AG04449 (cell line): ENCODE data around the gene DMXL1.
"Not testable (repeated sequence)": the region's sequence is repeated elsewhere in the genome, so short reads cannot be mapped to it uniquely, and the experiment has no call there.

Experiments used
- CTCF ChIA-PET: fragments of 350-600 bp; formaldehyde crosslinking; extraction: SDS; loops from one replicate; lab custom pipeline; 2021; ENCODE audit warnings: antibody characterized with exemption; lab: Yijun Ruan, JAX
- POLR2A ChIA-PET: fragments of 400-600, 350-600 bp; formaldehyde crosslinking; extraction: SDS; loops from one replicate; lab custom pipeline; 2020; ENCODE audit warnings: antibody characterized with exemption, inconsistent platforms; lab: Yijun Ruan, JAX
- DNase-seq: peaks from one replicate; pipeline ENCODE4 v3.0.0-alpha.2; 2010; ENCODE audit warnings: low read depth, low spot score
- H3K4me3 ChIP-seq: 2 replicates; pipeline ENCODE4 v1.5.1; 2011; ENCODE audit warnings: low read depth, mild to moderate bottlenecking, control low read depth, low read length
- CTCF ChIP-seq: IDR thresholded peaks from one replicate; pipeline ENCODE4 v1.5.1; 2011; ENCODE audit warnings: mild to moderate bottlenecking, moderate library complexity, low read length, control low read depth, inconsistent platforms; ENCODE audit not compliant: insufficient read depth; ENCODE audit errors: missing control alignments

DMXL1 gene

GRCh38 chr5:119238265-119239118, 167.6 kb downstream of the DMXL1 start:
- POLR2A ChIA-PET = no interaction called here
- H3K4me3 ChIP-seq = no peak overlapping the region
- no peak for DNase-seq
- TF ChIP-seq CTCF = no peak
- CTCF ChIA-PET = interaction anchor here (2.2 kb wide), 1 partner anchor 173 kb away, joined by 14 read pairs; no protein-coding TSS in a partner anchor

GRCh38 chr5:119239119-119239417, 168.2 kb downstream of the DMXL1 start:
- H3K4me3 ChIP-seq = no peak overlapping the region
- POLR2A ChIA-PET = no interaction called here
- DNase-seq = no peak
- CTCF ChIA-PET = interaction anchor here (2.2 kb wide), 1 partner anchor 173 kb away, joined by 14 read pairs; no protein-coding TSS in a partner anchor
- no peak for TF ChIP-seq CTCF

- H3K4me3 ChIP-seq, DNase-seq, POLR2A ChIA-PET: not testable (repeated sequence)
- CTCF ChIA-PET = interaction anchor here (2.2 kb wide), 1 partner anchor 172 kb away, joined by 14 read pairs; no protein-coding TSS in a partner anchor
Measured at GRCh38 chr5:119239826-119240225, 168.9 kb downstream of the DMXL1 start.

GRCh38 chr5:119243888-119244287, 173.0 kb downstream of the DMXL1 start:
- TF ChIP-seq CTCF = no peak
- CTCF ChIA-PET = interaction anchor here (1.0 to 1.2 kb wide), 3 partner anchors 12 to 256 kb away, joined by 3 to 4 read pairs (median 3); partner anchors contain the start of gene DTWD2
- DNase-seq = no peak
- POLR2A ChIA-PET = no interaction called here
- no peak overlapping the region for H3K4me3 ChIP-seq

GRCh38 chr5:119250946-119251901, 180.3 kb downstream of the DMXL1 start:
- POLR2A ChIA-PET = no interaction called here
- CTCF ChIA-PET = interaction anchor here (1.3 kb wide), 1 partner anchor 16 kb away, joined by 6 read pairs; no protein-coding TSS in a partner anchor
- H3K4me3 ChIP-seq = no peak overlapping the region
- no peak for TF ChIP-seq CTCF
- no peak for DNase-seq

GRCh38 chr5:119255571-119256356, 184.9 kb downstream of the DMXL1 start:
- TF ChIP-seq CTCF = no peak
- ChIA-PET POLR2A (no interaction called here), CTCF (interaction anchor here (0.9 to 1.6 kb wide), 3 partner anchors 11 to 234 kb away, joined by 3 to 4 read pairs (median 4); no protein-coding TSS in a partner anchor)
- no peak overlapping the region for H3K4me3 ChIP-seq
- DNase-seq = no peak
